Gastrocnemius medialis (tissue), 4 donors: ENCODE measurements around the gene ADAMTS19.

Source experiments
- POLR2A ChIP-seq, 2 donors: fragments of 450-650 bp; IDR thresholded peaks; one replicate each; pipeline ENCODE4 v1.6.1; 2017; ENCODE audit warnings: antibody characterized with exemption in 2 of 2, mild to moderate bottlenecking in 2 of 2, moderate library complexity in 2 of 2
- TF ChIP-seq, protein P1 (sequence below), 5 experiments: fragments of 450-650 bp in 3 of 5; fragments of 200-600 bp in 2 of 5; sonication (generic) in 2 of 5; IDR thresholded peaks in 4 of 5; conservative IDR thresholded peaks in 1 of 5; 1 replicate in 4 of 5; 2 replicates in 1 of 5; pipeline ENCODE4 v1.5.1; 2016 to 2019; ENCODE audit warnings: antibody characterized with exemption in 5 of 5, mild to moderate bottlenecking in 3 of 5, moderate library complexity in 3 of 5

DNA sequence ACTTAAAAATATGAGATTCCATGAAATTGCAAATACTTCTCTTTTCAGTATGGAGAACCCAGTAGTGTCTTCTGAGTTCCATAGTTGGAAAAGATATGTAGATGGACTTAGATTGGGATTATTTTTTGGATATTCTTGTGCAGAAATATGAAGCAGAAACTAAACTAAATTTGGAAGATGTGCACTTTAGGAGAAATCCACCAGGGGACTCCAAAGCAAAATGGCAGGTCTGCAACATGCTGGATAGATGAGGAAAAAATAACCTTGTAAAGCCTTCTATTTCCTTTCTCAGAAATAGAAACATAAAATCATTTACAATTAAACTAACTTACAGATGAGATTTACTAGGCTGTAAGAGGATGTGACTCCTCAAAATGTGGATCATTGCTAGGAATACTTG, 238.6 kb downstream of the ADAMTS19 start:
- TF ChIP-seq, protein P1, sequence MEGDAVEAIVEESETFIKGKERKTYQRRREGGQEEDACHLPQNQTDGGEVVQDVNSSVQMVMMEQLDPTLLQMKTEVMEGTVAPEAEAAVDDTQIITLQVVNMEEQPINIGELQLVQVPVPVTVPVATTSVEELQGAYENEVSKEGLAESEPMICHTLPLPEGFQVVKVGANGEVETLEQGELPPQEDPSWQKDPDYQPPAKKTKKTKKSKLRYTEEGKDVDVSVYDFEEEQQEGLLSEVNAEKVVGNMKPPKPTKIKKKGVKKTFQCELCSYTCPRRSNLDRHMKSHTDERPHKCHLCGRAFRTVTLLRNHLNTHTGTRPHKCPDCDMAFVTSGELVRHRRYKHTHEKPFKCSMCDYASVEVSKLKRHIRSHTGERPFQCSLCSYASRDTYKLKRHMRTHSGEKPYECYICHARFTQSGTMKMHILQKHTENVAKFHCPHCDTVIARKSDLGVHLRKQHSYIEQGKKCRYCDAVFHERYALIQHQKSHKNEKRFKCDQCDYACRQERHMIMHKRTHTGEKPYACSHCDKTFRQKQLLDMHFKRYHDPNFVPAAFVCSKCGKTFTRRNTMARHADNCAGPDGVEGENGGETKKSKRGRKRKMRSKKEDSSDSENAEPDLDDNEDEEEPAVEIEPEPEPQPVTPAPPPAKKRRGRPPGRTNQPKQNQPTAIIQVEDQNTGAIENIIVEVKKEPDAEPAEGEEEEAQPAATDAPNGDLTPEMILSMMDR (IDR thresholded peaks at IDR 0.05 in 4 of 5, conservative IDR thresholded peaks at IDR 0.05 in 1 of 5) = no peak
- no peak for TF ChIP-seq POLR2A (IDR thresholded peaks at IDR 0.05)
